ENCODE results near the gene PRKAG3.
"Not testable (repeated sequence)": the region's sequence is repeated elsewhere in the genome, so short reads cannot be mapped to it uniquely, and the experiment has no call there.

- not testable (repeated sequence) for TF ChIP-seq CTCF, POLR2AphosphoS5, POLR2A, EP300 (IDR thresholded peaks at IDR 0.05)
Measured at GRCh38 chr2:218846963-218847362, 15.4 kb upstream of the PRKAG3 start.
